COLO829 (cell line): ENCODE measurements around the gene DOK3.

Experiments
- DNase-seq: peaks from one replicate; pipeline ENCODE4 v3.0.0; 2012; ENCODE audit warnings: low spot score

DOK3 gene

DNA sequence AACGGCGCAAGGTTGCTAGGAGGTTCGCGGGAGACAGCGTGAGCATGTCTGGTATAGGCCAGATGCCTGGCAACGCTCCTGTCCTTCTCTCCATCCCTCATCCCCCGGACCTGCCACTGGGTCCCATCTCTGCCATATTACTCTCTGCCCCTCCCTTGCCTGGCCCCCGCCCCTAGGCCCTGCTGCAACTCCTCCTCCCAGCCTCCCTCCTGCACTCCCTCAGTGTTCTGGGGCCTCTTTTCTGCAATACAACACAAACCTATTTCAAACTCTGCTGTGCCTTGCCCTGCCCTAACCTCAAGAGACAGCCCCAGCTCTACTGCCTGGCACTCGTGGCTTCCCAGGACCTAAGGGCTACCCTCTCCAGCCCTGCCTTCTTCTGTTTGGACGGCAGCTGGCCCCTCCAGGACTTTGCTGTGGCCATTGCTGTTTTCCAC lies 27.2 kb downstream of the DOK3 start:
- no peak for DNase-seq

DNA sequence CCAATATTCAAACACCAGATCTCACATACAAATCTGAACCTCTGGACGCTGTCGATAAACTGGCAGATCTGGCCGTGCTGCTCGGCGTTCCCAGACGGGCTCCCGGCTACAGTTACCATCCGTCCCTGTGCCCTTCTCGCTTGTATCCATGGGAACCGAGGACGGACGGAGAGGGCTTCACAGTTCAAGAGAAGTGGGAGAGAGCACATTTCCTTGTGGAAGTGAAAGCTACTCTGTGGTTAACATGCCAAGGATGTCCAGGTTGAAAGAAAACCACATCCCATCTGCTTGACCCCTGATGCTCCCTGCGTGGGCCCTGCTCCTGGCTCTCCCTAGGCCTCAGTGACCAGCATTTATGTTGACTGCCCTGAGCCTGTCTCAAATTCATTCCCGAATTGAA lies 29.9 kb downstream of the DOK3 start:
- DNase-seq, result no peak

DNA sequence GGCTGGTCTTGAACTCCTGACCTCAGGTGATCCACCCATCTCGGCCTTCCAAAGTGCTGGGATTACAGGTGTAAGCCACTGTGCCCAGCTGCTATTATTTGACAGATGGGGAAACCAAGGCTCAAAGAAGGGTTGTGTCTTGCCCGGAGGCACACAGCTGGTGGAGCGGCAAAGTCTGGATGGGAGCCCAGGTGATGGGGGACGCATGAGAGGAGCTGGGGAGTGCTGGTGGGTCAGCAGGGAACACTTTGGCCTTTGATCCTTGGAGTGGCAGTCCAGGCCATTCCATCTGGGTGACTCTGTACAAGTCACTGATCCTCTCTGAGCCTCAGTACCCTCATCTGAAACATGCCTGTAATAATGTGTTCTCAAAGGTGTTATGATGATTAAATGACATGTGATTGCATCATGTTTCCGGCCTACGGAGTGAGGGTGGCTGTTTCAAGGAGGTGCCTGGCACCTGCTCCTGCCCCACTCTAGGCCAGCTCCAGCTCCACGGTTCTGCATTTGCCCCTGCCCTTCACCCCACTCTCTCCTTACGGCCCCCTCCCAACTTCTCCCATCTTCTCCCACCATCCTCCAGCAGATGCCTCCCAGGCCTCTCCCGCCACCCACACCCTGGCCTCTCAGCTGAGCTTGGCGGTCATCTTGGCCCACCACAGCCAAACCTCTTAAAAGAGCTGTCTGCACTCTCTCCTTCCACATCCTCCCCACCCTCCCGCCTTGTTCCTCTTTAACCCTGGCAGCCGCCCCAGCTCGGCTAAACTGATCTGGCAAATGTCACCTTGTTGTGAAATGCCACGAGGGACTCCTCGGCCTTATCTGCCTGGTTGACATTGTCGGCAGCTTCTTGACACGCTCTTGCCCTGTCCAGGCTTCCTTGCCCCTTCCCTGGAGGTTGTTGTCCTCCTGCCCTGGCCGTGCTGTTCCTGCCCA lies 30.6 kb downstream of the DOK3 start:
- DNase-seq, result no peak

DNA sequence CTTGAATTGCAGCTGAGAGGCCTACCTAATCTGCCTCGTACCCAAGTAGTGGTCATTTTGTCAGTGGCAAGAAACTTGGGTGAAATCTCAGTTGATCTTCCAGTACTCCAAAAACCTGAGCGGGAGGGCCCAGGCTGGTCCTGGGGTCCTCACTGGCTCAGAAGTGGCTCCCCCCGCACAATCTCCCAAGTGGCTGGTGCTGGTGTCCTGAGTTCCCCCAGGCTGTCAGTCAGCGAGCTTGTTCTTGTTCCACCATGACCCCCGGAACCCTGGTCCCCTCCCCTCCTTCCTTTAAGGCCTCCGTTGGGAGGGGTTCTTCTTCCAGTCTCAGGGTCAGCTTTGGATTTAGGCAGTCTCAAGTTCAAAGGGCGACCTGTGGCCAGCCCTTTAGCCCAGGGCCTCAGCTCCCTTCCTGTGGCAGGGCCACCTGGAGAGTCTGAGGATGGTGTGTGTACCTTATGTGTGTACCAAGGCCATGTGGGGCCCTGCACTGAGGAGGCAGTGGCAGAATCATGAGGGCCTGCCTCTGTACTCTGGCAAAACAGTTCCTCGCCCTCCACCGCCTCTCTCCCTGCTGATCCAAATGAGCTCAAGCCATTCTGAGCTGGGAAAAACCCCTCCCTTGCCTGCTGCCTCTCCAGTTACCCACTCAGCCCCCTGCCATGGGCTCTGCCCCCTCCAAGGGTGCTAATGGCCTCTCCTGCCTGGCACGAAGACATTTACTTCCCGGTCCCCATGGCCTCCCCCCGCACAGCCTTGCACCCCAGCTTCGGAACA lies 31.7 kb downstream of the DOK3 start:
- DNase-seq, result no peak

DNA sequence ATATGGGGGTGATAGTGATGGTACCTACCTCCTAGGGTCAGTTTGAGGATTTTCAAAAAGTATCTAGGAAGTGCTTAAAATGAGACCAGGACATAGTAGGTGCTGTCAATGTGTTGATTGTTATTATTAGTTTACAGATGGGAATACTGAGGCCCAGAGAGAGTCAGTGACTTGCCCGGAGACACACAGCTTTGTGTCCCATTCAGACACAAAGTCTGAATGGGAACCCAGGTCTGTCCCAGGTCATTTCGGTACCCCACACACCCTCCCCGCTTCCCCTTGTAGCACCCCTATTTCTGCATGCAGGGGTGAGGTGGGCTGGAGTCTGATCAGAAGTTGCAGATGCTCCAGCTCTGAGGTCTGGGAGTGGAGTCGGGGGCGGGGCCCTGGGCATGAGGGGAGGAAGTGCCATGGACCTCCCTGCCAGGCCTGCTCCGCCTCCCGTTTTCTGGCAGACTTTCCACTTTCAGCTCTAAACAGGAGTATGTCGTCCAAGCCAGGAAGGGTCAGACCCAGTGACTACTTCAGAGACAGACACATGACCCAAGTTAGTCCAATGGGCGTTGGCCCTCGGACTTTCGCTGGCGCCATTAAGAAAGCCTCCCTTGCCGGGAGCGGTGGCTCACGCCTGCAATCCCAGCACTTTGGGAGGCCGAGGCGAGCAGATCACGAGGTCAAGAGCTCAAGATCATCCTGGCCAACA lies 32.9 kb downstream of the DOK3 start:
- no peak for DNase-seq

DNA sequence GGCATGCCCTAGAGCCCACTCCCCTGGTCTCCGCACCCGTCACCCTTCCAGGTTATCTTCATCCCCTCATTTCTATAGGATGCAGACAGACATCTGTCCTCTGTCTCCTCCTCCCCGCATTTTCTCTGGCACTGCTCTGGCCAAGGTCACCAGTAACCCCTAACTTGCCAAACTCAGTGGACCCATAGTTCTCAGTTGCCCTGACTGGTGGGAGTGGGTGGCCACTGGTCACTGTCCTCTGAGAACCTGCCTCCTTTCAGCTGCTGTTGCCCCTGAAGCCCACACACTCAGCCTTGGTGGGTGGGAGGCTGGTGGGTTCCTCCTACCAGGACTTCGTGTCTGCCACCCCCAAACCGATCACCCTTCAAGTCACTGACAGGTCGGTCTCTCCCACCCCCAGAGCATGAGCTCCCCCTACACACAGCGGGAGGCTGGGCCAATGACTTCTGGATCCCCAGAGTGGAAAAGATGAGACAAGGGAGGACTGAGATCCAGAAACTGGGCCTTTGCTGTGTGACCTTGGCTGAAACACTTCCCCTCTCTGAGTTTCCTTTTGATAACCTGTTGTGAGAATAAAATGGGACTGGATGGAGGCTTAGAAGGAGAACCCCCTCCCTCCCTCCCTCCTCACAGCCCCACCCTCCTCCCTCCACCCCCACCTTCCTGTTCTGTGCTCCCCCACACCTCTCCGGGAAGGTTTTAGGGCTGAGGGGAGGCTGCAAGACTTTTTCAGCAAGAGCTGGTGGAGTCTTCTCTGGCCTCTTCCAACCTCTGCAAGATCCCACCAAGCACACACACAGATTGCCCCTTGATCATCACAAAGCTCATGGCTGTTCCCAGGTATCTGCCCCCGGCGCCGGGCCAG lies 33.8 kb downstream of the DOK3 start:
- no peak for DNase-seq

DNA sequence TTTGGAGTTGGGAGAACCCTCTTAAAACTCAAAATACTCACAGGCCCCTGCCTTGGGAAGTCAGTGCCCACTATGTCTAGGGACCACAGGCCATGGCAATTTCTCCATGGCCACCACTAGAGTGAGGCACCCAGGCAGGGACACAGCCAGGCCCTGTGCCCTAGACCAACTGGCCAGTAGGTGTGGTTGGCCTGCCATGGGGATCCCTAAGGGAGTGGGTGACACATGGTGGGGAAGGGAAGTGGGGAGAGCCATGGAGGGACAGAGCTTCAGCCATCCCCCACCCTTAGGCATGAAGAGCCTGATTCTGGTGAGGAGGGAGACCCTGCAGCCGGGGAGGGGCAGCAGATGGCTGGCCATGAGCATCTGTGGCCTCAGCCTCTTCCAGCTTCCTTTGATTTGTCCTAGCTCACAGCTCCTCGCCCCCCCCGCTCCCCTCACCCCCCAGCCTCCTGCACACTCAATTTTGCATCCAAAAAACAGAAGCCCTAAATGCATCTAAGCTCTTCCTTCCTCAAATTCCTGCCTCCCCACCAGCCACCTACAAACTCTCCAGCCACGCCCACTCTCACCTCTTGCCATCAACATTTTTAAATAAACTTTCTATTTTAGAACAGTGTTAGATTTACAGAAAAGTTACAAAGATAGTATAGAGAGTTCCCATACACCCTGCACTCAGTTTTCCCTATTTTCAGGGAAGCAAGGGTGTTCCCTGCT lies 34.6 kb downstream of the DOK3 start:
- DNase-seq, result no peak

DNA sequence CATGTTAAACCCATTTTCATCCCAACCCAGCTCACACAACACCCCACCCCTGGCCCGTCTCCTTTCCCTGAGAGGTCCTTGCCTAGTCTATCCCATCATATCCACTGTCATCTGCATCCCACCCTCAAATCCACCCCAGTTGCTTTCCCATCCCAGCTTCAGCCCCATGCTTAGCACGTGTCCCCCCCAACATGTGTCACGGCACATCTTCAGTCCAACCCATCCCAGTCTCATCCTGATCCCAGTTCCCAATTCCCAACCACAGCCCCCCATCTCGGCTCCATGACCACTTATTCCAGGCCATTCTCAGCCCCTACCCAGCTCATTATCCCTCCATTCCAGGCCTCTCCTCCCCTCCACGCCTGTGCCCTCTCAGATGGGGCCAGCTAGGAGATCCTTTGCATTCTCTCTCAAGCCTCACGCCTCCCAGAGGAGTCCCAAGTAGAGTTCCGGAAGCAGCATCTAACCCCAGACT lies 35.6 kb downstream of the DOK3 start:
- DNase-seq, result no peak

DNA sequence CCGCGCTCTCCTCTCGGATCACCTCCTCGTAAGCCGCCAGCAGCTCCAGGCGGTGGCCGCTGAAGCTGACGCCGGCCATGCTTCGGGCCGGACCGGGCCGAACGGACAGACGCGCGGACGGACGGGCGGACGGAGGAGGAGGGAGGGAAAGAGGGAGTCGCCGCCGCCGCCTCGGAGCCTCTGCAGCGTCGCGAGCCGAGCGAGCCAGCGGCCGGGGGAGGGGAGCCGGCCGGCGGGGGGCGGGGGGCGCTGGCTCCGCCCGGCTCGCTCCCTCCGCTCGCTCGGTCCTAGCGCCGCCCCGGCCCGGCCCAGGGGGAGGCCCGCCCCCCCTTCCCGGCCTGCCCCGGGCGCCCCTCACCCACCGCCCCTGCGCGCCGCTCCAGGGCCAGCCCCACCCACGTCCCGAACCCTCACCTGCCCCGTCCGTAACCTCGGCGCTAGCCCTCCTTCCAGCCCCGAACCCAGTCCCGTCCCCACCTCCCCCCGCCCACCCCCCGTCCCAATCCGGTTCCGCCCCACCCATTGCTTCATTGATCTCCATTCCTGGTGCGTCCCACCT lies 36.1 kb downstream of the DOK3 start, which contains the start of gene DBN1:
Gene DBN1 (minus strand): TSS at position 192 of the 559 bp plus-strand sequence. CDS start 113 bp downstream, at position 79.
- no peak for DNase-seq

DNA sequence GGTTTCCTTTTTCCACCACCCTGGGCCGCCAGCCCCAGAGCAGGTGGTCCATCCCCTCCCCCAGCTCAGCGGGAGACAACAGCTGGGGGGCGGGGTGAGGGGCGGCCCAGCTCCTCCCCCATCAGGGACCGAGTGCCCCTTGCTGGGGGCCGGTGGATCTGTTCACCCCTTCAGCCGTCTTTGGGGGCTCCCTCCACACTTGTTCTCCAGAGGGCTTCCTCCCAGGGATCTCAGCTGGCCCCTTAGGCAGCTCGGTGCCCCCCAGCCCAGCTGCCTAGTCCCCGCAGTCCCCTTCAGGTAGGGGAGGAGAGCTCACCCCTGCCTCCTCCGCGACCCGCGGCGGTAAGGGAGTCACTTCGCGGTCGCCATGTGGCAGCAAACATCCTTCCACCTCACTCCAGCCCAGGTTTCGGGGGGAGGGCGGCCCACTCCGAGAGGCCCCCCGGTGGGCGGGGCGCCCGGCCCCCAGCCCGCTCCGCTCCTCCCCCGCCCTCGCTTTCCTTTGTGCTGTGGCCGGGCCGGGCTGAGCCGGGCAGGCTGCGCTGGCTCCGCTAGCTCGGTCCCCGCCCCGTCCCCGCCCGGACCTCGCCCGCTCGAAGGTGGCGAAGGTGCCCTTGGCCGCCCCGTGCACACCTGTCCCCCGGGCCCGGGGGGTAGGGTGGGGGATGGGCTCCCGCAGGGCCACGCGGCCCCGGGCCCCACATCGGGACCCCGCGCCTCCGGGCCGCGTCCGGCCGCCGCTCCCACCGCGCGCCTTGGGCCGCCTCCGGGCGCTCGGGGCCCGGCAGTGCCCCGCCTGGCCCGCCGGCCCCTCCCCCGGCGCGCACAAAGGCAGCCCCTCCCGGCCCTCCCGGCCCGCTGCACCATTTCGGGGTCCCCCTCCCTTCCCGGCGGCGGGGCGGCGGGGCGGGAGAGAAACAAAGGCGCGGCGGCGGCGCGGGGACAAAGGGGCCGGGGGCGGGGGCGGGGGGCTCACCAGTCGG lies 36.9 kb downstream of the DOK3 start:
- DNase-seq, result no peak

DNA sequence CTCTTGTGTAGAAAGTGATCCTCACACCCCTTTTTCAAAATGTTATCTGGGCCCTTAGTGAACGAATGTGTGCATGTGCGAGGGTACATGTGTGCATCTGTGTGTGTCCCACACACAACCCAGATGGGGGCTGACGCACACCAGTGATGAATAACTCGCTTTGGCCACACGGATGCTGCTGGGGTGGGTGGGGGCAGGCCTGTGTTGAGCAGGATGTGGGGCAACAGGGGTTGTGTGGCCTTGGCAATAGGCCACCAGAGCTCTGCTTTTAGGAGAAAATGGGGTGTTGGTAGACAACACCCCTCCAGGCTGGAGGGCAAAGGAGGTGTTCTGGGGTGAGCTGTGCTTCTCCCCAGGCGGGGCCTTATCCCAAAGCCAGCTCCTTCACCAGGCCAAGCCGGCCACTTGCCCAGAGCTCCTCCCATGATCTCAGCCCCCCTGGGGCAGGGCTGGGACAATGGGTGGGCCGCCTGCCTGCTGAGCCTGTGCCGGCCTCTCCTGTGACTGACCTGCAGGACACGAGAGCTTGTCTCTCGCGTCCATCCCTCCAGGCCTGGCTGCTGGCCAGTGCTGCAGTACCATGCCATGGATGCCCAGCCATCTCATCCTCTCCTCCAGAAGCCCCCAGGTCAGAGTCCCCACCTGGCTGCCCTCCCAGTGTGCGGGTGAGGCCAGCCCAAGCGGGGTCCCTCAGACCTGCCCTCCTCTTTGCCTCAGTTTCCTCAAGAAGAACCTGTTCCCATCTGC lies 37.8 kb downstream of the DOK3 start:
- DNase-seq, result no peak

DNA sequence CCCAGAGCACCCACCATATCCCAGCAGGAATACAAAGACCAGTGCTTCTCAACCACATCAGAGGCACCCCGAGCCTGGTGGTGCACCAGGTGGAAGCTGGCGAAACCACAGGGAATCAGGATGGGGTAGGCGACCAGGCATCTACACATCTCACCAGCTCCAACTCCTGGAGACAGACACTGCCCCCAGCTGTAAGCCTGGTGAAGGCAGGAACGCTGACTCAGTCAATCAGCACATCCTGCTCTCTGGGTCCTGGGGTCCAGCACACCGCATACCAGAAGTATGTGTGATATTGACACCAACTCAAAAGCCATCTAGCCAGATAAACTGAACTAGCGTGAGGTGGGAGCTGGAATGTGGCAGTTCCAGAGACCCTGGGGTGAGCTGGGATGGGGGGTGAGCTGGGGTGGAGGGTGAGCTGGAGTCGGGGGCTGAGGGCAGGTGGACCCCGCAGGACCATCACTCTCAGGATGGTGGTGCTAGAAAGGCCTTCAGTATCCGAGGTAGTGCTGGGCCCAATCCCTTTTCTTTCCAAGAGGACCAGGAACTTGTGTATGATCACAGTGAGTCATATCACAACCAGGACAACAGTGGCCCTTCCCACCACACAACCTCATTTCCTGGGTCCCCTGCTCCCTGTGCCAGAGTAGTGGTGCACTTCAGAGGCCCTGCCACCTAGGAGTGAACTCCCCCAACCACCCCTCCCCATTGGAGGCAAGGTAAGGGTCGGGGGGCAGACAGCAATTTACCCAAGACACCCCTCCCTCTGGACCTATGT lies 38.7 kb downstream of the DOK3 start:
- no peak for DNase-seq

DNA sequence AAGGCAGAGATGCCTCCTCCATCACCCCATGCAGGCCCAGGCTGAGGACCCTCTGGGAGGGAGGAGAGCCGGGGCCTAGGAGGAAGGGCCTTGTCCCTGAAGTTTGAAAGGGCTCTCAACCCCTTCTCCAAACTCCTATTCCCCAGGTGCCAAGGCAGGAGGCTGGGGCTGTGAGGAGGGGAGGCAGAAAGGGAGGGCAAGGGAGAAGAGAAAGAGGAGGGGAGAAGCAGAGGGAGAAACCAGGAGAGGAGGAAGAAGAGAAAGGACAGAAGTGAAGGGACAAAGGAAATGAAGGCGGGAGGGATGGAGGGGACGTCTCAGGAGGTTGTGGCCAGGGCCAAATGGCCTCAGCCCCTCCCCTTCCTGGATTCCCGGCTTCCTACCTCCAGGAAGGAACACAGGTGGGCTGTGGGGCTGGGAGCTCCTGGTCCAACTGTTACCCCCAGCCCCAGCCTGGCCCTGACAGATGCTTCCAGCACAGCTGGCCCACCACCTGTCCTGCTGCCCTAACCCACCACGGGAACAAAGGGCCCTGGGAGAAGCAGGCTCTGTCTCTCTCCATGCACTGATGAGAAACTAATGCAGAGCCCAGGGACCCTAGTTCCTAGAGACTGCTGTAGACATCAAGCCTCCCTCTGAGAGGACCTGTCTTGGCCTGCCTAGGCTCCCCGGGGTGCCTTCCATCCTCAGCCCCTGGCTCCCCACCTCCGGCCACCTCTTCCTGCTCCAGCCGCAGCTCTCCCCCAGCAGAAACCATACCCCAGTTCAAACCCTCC lies 39.7 kb downstream of the DOK3 start:
- no peak for DNase-seq

DNA sequence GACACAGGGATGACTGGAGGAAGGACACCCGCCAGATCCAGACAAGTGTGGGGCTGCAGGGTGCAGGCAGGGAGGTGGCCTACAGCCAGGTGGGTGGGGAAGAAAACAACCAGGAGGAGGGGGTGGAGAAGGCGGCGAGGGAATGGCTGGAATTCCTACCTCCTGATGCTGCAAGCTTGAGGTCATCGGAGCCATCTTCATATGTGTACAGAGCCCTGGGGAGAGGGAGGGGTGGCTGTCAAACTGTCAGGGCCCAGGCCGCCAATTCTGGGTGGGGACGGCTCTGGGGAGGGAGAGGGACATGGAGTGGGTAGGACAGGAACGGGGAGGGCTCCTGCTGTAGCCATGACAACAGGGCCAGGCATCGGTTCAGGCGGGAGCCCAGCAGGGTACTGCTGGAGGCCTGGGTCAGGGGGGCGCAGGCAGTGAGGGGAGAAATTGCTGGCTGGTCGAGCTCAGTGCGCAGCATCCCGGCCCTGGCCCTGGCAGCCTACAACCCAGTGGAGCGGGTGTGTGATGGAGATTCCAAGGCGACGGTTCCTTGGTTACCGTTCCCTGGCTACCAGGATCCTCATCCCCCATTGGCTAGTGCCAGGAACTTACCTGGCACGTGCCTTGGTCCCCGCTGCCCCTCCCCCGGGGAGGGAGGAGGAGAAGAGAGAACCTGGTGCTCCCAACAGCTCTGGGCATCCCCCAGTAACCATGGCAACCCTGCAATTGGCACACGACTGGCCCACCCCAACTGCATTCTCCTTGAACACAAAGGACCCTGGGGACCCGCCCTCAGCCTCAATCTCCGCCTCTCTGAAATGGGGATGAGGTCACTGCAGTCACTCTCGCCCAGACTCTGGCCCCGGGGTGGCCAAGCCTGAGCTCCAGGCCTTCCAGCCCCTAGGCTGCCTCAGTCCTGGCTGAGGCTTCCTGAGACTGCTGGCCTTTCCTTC lies 40.7 kb downstream of the DOK3 start:
- no peak for DNase-seq

DNA sequence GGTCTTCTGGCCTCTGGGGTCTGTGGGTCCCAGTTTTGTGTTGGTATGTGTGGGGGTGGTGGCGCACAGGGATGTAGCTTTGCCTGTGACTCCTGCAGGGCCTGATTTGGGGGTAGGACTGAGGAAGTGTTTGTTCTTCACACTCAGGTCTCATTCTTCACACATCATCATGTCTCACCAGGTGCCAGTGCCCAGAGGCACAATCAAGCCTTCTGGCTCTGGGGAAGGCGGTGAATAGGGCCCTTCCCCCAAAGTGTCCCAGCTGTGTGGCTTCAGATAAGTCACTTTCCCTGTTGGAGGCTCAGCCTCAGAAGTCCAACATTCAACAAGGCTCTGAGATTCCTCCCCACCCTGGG lies 41.3 kb downstream of the DOK3 start:
- no peak for DNase-seq

DNA sequence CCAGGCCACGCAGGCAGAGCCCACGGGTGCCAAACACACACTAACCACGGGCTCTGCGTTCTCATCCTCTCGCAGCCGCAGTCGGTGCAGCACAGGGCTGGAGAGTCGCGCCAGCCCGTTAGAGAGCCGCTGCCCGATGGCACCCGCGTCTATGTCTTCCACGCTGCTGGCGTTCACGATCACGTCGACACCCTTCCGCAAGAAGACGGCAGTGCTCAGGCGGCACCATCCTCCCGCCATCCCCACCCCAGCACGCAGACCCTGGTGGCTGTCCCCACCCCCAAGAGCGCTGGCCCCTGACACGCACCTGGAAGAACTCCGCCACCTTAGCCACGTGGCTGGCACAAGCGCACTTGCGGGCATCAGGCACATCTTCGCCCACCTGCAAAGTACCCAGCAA lies 42.2 kb downstream of the DOK3 start:
- no peak for DNase-seq
